ENCODE measurements around the gene SMARCA5.

The SMARCA5 gene

DNA sequence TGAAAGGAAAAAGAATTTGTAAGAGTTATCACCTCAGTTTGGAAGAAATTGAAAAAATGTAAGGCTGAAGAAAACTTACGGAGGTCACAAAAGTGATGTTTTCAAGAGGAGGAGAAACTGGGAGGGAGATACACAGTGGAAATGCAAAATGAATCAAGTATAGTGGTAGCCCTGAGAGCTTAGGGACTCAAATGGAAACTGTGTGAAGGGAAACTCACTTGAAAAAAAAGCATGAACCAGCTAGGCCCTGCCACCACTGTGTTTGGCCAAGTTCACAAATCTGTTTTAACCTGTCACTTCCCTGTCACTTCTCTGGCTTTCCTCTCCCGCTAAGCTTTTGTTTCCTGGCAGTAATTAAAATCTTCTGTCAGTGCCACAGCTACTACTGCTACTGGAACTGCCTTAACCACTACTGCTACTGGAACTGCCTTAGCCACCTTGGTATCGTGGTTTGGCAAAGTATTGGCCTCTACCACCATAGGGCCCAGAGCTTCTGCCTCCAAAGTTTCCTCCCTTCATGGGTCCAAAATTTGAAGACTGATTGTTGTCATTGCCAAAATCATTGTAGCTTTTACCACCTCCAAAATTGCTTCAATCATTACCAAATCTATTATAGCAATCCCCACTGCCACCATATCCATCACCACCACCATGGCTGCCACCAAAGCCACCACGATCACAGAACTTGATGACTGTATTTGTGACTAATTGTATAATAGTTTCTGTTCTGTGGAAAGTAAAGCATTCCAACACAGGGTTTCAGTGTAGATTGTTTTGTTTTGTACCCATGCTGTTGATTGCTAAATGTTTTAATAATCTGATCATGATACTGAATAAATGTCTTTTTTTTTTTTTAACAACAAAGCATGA lies 41.5 kb downstream of the SMARCA5 start:
- H3K27ac ChIP-seq (ENCODE audit: low read length): no peak overlapping the region
- no peak overlapping the region for H2AFZ ChIP-seq (ENCODE audit: low read length)
- peaks cover 3% of the 10 kb centered on the region; the same call in 1 of the 2 replicates for H3K36me3 ChIP-seq (replicated peaks; ENCODE audit: insufficient read depth, low read length)
- no peak overlapping the region for H3K4me2 ChIP-seq (ENCODE audit: low read depth, low read length)
- no peaks in the 10 kb centered on the region for H4K20me1 ChIP-seq (ENCODE audit: insufficient read depth, low read length)
- H3K4me1 ChIP-seq (ENCODE audit: low read length): 0 out of 2 replicates have a peak, but pooled peaks cover 4% of the 10 kb centered on the region
- no peaks in the 10 kb centered on the region for H3K27me3 ChIP-seq (replicated peaks; ENCODE audit: insufficient read depth, low read length)
- no peaks in the 10 kb centered on the region for H3K9me3 ChIP-seq (replicated peaks; ENCODE audit: insufficient read depth, low read length)
- H3F3A ChIP-seq (ENCODE audit: insufficient read depth, low read length): 0 out of 2 replicates have a peak, but pooled peaks cover 4% of the 10 kb centered on the region
- TF ChIP-seq EZH2phosphoT487 (IDR thresholded peaks at IDR 0.05; ENCODE audit: low read length) (no peak), EZH2 (optimal IDR thresholded peaks at IDR 0.05; ENCODE audit: low read depth, low read length) (no peak)
- TF ChIP-seq, protein P1, sequence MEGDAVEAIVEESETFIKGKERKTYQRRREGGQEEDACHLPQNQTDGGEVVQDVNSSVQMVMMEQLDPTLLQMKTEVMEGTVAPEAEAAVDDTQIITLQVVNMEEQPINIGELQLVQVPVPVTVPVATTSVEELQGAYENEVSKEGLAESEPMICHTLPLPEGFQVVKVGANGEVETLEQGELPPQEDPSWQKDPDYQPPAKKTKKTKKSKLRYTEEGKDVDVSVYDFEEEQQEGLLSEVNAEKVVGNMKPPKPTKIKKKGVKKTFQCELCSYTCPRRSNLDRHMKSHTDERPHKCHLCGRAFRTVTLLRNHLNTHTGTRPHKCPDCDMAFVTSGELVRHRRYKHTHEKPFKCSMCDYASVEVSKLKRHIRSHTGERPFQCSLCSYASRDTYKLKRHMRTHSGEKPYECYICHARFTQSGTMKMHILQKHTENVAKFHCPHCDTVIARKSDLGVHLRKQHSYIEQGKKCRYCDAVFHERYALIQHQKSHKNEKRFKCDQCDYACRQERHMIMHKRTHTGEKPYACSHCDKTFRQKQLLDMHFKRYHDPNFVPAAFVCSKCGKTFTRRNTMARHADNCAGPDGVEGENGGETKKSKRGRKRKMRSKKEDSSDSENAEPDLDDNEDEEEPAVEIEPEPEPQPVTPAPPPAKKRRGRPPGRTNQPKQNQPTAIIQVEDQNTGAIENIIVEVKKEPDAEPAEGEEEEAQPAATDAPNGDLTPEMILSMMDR (IDR thresholded peaks at IDR 0.05; ENCODE audit: low read length): no peak
- DNase-seq: no peak
- H3K4me3 ChIP-seq (ENCODE audit: low read length): no peak overlapping the region
- H3K9ac ChIP-seq (ENCODE audit: low read length): no peak overlapping the region
- no peaks in the 10 kb centered on the region for H3K79me2 ChIP-seq (ENCODE audit: low read length)
- no peaks in the 10 kb centered on the region for H3K9me2 ChIP-seq (replicated peaks; ENCODE audit: insufficient read depth, low read length)

DNA sequence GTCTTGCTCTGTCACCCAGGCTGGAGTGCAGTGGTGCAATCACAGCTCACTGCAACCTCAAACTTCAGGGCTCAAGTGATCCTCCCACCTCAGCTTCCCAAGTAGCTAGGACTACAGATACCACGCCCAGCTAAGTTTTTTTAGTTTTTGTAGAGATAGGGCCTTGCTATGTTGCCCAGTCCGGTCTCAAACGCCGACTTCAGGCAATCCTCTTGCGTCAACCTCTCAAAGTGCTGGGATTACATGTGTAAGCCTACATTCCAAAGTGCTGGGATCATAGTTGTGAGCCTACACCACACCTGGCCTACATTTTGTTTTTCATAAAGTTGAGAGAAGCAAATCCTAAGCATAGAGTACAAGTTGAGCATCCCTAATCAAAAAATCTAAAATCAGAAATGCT lies 42.2 kb downstream of the SMARCA5 start:
- Histone ChIP-seq H3K9ac (ENCODE audit: low read length) (no peak overlapping the region), H3K4me1 (ENCODE audit: low read length) (0 out of 2 replicates have a peak, but pooled peaks cover 5% of the 10 kb centered on the region), H3K79me2 (ENCODE audit: low read length) (no peaks in the 10 kb centered on the region), H3K9me2 (replicated peaks; ENCODE audit: insufficient read depth, low read length) (no peaks in the 10 kb centered on the region), H3K4me2 (ENCODE audit: low read depth, low read length) (no peak overlapping the region), H2AFZ (ENCODE audit: low read length) (no peak overlapping the region), H3K27me3 (replicated peaks; ENCODE audit: insufficient read depth, low read length) (no peaks in the 10 kb centered on the region), H4K20me1 (ENCODE audit: insufficient read depth, low read length) (no peaks in the 10 kb centered on the region), H3K4me3 (ENCODE audit: low read length) (no peak overlapping the region), H3K36me3 (replicated peaks; ENCODE audit: insufficient read depth, low read length) (peaks cover 3% of the 10 kb centered on the region; the same call in 1 of the 2 replicates), H3K27ac (ENCODE audit: low read length) (no peak overlapping the region), H3K9me3 (replicated peaks; ENCODE audit: insufficient read depth, low read length) (no peaks in the 10 kb centered on the region), H3F3A (ENCODE audit: insufficient read depth, low read length) (0 out of 2 replicates have a peak, but pooled peaks cover 4% of the 10 kb centered on the region)
- no peak for TF ChIP-seq EZH2 (optimal IDR thresholded peaks at IDR 0.05; ENCODE audit: low read depth, low read length)
- DNase-seq: no peak

DNA sequence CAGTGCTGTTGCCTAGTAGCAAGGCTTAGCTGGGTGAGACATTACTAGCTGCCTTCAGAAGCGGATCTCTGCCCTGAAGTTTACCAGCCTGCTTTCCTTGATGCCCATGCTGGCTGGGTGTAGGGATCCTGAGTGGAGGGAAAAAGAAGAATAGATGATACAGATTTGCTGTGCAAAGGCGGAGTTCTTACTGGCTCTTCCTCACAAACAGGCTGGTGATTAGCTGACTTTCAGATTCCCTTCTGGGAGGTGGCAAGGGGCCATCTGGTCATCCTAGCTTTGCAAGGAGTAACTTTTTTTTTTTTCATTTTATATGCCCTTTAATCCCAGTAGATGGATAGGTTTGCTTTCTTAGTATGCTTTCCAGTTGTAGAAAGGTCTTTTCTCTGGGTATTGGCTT lies 44.8 kb downstream of the SMARCA5 start:
- H3K4me2 ChIP-seq (ENCODE audit: low read depth, low read length): peak overlapping the region; percentile 70; the same call in 1 of the 2 replicates
- no peak overlapping the region for H2AFZ ChIP-seq (ENCODE audit: low read length)
- H3K27me3 ChIP-seq (replicated peaks; ENCODE audit: insufficient read depth, low read length): no peaks in the 10 kb centered on the region
- 0 out of 2 replicates have a peak, but pooled peaks cover 5% of the 10 kb centered on the region for H3K4me1 ChIP-seq (ENCODE audit: low read length)
- 0 out of 2 replicates have a peak, but pooled peaks cover 4% of the 10 kb centered on the region for H3F3A ChIP-seq (ENCODE audit: insufficient read depth, low read length)
- H3K4me3 ChIP-seq (ENCODE audit: low read length): no peak overlapping the region
- no peaks in the 10 kb centered on the region for H3K79me2 ChIP-seq (ENCODE audit: low read length)
- H3K36me3 ChIP-seq (replicated peaks; ENCODE audit: insufficient read depth, low read length): peaks cover 2% of the 10 kb centered on the region; the same call in 1 of the 2 replicates
- H3K27ac ChIP-seq (ENCODE audit: low read length): no peak overlapping the region
- H3K9me2 ChIP-seq (replicated peaks; ENCODE audit: insufficient read depth, low read length): no peaks in the 10 kb centered on the region
- no peak overlapping the region for H3K9ac ChIP-seq (ENCODE audit: low read length)
- no peaks in the 10 kb centered on the region for H4K20me1 ChIP-seq (ENCODE audit: insufficient read depth, low read length)
- no peak for DNase-seq
- TF ChIP-seq EZH2 (optimal IDR thresholded peaks at IDR 0.05; ENCODE audit: low read depth, low read length) (no peak), EZH2phosphoT487 (IDR thresholded peaks at IDR 0.05; ENCODE audit: low read length) (no peak)
- TF ChIP-seq, protein P1 (IDR thresholded peaks at IDR 0.05; ENCODE audit: low read length): no peak
- H3K9me3 ChIP-seq (replicated peaks; ENCODE audit: insufficient read depth, low read length): no peaks in the 10 kb centered on the region

All from MM.1S (cell line).